IgD-negative memory B cell (primary cell): ENCODE measurements around the gene CYB5D1. TPM values are rescaled to one million over a fixed set of nuclear protein-coding genes. Genes with fewer than 3 reads are reported as not detected.

Experiments used
- H3K27ac Mint-ChIP-seq, 3 donors: one replicate each; pipeline ENCODE4 v1.8.0; 2020 to 2022; ENCODE audit warnings: mild to moderate bottlenecking in 3 of 3, mixed read lengths in 3 of 3, moderate library complexity in 1 of 3
- H3K27me3 Mint-ChIP-seq: one replicate; pipeline ENCODE4 v1.8.0; 2021; ENCODE audit warnings: mixed read lengths
- H3K36me3 Mint-ChIP-seq: one replicate; pipeline ENCODE4 v1.8.0; 2020; ENCODE audit warnings: mild to moderate bottlenecking, mixed read lengths
- H3K4me1 Mint-ChIP-seq, 3 donors: one replicate each; pipeline ENCODE4 v1.8.0; 2020 to 2022; ENCODE audit warnings: mixed read lengths in 3 of 3, mild to moderate bottlenecking in 1 of 3
- H3K4me3 Mint-ChIP-seq, 4 donors: one replicate each; pipeline ENCODE4 v1.8.0; 2020 to 2022; ENCODE audit warnings: mild to moderate bottlenecking in 4 of 4, mixed read lengths in 4 of 4, moderate library complexity in 3 of 4
- H3K9me3 Mint-ChIP-seq, 3 donors: one replicate each; pipeline ENCODE4 v1.8.0; 2020 to 2021; ENCODE audit warnings: mixed read lengths in 3 of 3, mild to moderate bottlenecking in 1 of 3
- polyA plus RNA-seq: library from polyadenylated mRNA; unstranded; fragments of 300-500 nt; fragmentation: Illumina TruSeq; gene quantifications from one replicate; pipeline ENCODE4 v1.2.3, GENCODE V29; 2021

CYB5D1 gene
- polyA plus RNA-seq, 1 donor from 2014 or later, result 8.0 TPM

- H3K36me3 Mint-ChIP-seq, result no peaks in the 10 kb centered on the region
- peak overlapping the region; percentile 73 to 100 (median 92) for H3K4me3 Mint-ChIP-seq
- peak overlapping the region; percentile 95 to 100 (median 99) for H3K27ac Mint-ChIP-seq
- H3K9me3 Mint-ChIP-seq, result no peaks in the 10 kb centered on the region
- H3K4me1 Mint-ChIP-seq, result peaks cover 31 to 52% (median 44%) of the 10 kb centered on the region in 3 donors
- peaks cover 4% of the 10 kb centered on the region for H3K27me3 Mint-ChIP-seq
Measured at GRCh38 chr17:7838090-7839075, 19.4 kb upstream of the CYB5D1 start.

- H3K36me3 Mint-ChIP-seq, result no peaks in the 10 kb centered on the region
- H3K4me1 Mint-ChIP-seq, result peaks cover 31 to 48% (median 44%) of the 10 kb centered on the region in 3 donors
- no peaks in the 10 kb centered on the region for H3K9me3 Mint-ChIP-seq
- peaks cover 1% of the 10 kb centered on the region for H3K27me3 Mint-ChIP-seq
- peak overlapping the region; percentile 88 to 100 (median 93) for H3K27ac Mint-ChIP-seq
- peak overlapping the region in 2 of 4 donors; percentile 59 to 91 for H3K4me3 Mint-ChIP-seq
Measured at GRCh38 chr17:7839190-7839875, 18.5 kb upstream of the CYB5D1 start.

- no peaks in the 10 kb centered on the region for H3K9me3 Mint-ChIP-seq
- peaks cover 31 to 48% (median 44%) of the 10 kb centered on the region in 3 donors for H3K4me1 Mint-ChIP-seq
- H3K4me3 Mint-ChIP-seq, result peak overlapping the region in 3 of 4 donors; percentile 4 to 91 (median 44)
- H3K27ac Mint-ChIP-seq, result peak overlapping the region; percentile 88 to 100 (median 93)
- H3K27me3 Mint-ChIP-seq, result peaks cover 1% of the 10 kb centered on the region
- no peaks in the 10 kb centered on the region for H3K36me3 Mint-ChIP-seq
Measured at GRCh38 chr17:7839876-7840261, 17.9 kb upstream of the CYB5D1 start.

- H3K9me3 Mint-ChIP-seq, result no peaks in the 10 kb centered on the region
- peaks cover 31 to 48% (median 44%) of the 10 kb centered on the region in 3 donors for H3K4me1 Mint-ChIP-seq
- H3K4me3 Mint-ChIP-seq, result peak overlapping the region in 3 of 4 donors; percentile 73 to 96 (median 91)
- peak overlapping the region; percentile 93 to 100 (median 97) for H3K27ac Mint-ChIP-seq
- H3K36me3 Mint-ChIP-seq, result no peaks in the 10 kb centered on the region
- peaks cover 1% of the 10 kb centered on the region for H3K27me3 Mint-ChIP-seq
Measured at GRCh38 chr17:7840441-7840840, 17.4 kb upstream of the CYB5D1 start.

- Mint-ChIP-seq H3K27me3 (peaks cover 1% of the 10 kb centered on the region), H3K36me3 (no peaks in the 10 kb centered on the region), H3K4me3 (peak overlapping the region; percentile 86 to 100 (median 94)), H3K9me3 (no peaks in the 10 kb centered on the region), H3K4me1 (peaks cover 31 to 50% (median 44%) of the 10 kb centered on the region in 3 donors), H3K27ac (peak overlapping the region; percentile 93 to 100 (median 97))
Measured at GRCh38 chr17:7840875-7841274, 16.9 kb upstream of the CYB5D1 start.

- peaks cover 1% of the 10 kb centered on the region for H3K27me3 Mint-ChIP-seq
- no peaks in the 10 kb centered on the region for H3K9me3 Mint-ChIP-seq
- peak overlapping the region; percentile 93 to 100 (median 97) for H3K27ac Mint-ChIP-seq
- no peaks in the 10 kb centered on the region for H3K36me3 Mint-ChIP-seq
- H3K4me3 Mint-ChIP-seq, result peak overlapping the region; percentile 91 to 100 (median 98)
- peaks cover 31 to 46% (median 41%) of the 10 kb centered on the region in 3 donors for H3K4me1 Mint-ChIP-seq
Measured at GRCh38 chr17:7841396-7841914, 16.3 kb upstream of the CYB5D1 start.

- H3K4me3 Mint-ChIP-seq, result peak overlapping the region; percentile 91 to 100 (median 98)
- no peaks in the 10 kb centered on the region for H3K36me3 Mint-ChIP-seq
- peaks cover 29 to 42% (median 37%) of the 10 kb centered on the region in 3 donors for H3K4me1 Mint-ChIP-seq
- H3K9me3 Mint-ChIP-seq, result no peaks in the 10 kb centered on the region
- H3K27me3 Mint-ChIP-seq, result peaks cover 1% of the 10 kb centered on the region
- H3K27ac Mint-ChIP-seq, result peak overlapping the region; percentile 93 to 100 (median 100)
Measured at GRCh38 chr17:7841915-7842379, 15.9 kb upstream of the CYB5D1 start.

- Mint-ChIP-seq H3K27me3 (peaks cover 1% of the 10 kb centered on the region), H3K36me3 (no peaks in the 10 kb centered on the region), H3K4me3 (peak overlapping the region; percentile 91 to 100 (median 98)), H3K9me3 (no peaks in the 10 kb centered on the region), H3K27ac (peak overlapping the region; percentile 93 to 100 (median 100)), H3K4me1 (peaks cover 22 to 35% (median 31%) of the 10 kb centered on the region in 3 donors)
Measured at GRCh38 chr17:7842380-7843256, 15.2 kb upstream of the CYB5D1 start.

GRCh38 chr17:7843257-7843535, 14.6 kb upstream of the CYB5D1 start:
- Mint-ChIP-seq H3K36me3 (no peaks in the 10 kb centered on the region), H3K27me3 (peaks cover 1% of the 10 kb centered on the region), H3K9me3 (no peaks in the 10 kb centered on the region), H3K27ac (peak overlapping the region; percentile 93 to 100 (median 100)), H3K4me1 (peaks cover 20 to 32% (median 28%) of the 10 kb centered on the region in 3 donors), H3K4me3 (peak overlapping the region; percentile 91 to 100 (median 98))

- Mint-ChIP-seq H3K27me3 (peaks cover 1% of the 10 kb centered on the region), H3K9me3 (no peaks in the 10 kb centered on the region), H3K27ac (peak overlapping the region; percentile 93 to 100 (median 100)), H3K4me3 (peak overlapping the region; percentile 91 to 100 (median 98)), H3K4me1 (peaks cover 18 to 29% (median 24%) of the 10 kb centered on the region in 3 donors), H3K36me3 (no peaks in the 10 kb centered on the region)
Measured at GRCh38 chr17:7843536-7844291, 14.1 kb upstream of the CYB5D1 start.

GRCh38 chr17:7844292-7845154, 13.3 kb upstream of the CYB5D1 start:
- Mint-ChIP-seq H3K27me3 (peaks cover 1% of the 10 kb centered on the region), H3K4me3 (peak overlapping the region; percentile 91 to 100 (median 98)), H3K9me3 (no peaks in the 10 kb centered on the region), H3K27ac (peak overlapping the region; percentile 93 to 100 (median 100)), H3K4me1 (peaks cover 17 to 22% (median 17%) of the 10 kb centered on the region in 3 donors), H3K36me3 (no peaks in the 10 kb centered on the region)

- Mint-ChIP-seq H3K27me3 (peaks cover 1% of the 10 kb centered on the region), H3K4me3 (peak overlapping the region; percentile 83 to 100 (median 94)), H3K9me3 (no peaks in the 10 kb centered on the region), H3K4me1 (peaks cover 10 to 15% (median 12%) of the 10 kb centered on the region in 3 donors), H3K36me3 (peaks cover 2% of the 10 kb centered on the region), H3K27ac (peak overlapping the region; percentile 93 to 100 (median 100))
Measured at GRCh38 chr17:7845359-7846062, 12.3 kb upstream of the CYB5D1 start.
